Right cardiac atrium (tissue), 5 donors: Measurements from ENCODE around the gene NKAIN2. TPM values are rescaled to one million over a fixed set of nuclear protein-coding genes. Genes with fewer than 3 reads are reported as not detected.
"Not testable (repeated sequence)": the region's sequence is repeated elsewhere in the genome, so short reads cannot be mapped to it uniquely, and the experiment has no call there.

Source experiments
- ATAC-seq, 2 donors: fragments of 200-7000 bp; cut with Tn5 transposase; one replicate each; pipeline versions ENCODE4 v1.8.0 to v1.9.1; 2020; ENCODE audit warnings: moderate library complexity in 2 of 2, mild to moderate bottlenecking in 1 of 2
- DNase-seq, 3 donors: peaks; one replicate each; pipeline ENCODE4 v3.0.0-alpha.2; 2020
- H3K27ac ChIP-seq: one replicate; pipeline ENCODE4 v1.5.1; 2013; ENCODE audit warnings: mild to moderate bottlenecking, low read length, control low read depth, moderate library complexity
- H3K27me3 ChIP-seq: one replicate; pipeline ENCODE4 v1.6.1; 2013; ENCODE audit not compliant: control insufficient read depth, insufficient read depth
- H3K4me1 ChIP-seq: one replicate; pipeline ENCODE4 v1.6.1; 2013; ENCODE audit warnings: low read length; ENCODE audit not compliant: control insufficient read depth, insufficient read depth
- H3K4me3 ChIP-seq: one replicate; pipeline ENCODE4 v1.5.1; 2013; ENCODE audit warnings: low read length, control low read depth
- H3K9me3 ChIP-seq: one replicate; pipeline ENCODE4 v1.6.1; 2013; ENCODE audit warnings: low read length; ENCODE audit not compliant: control insufficient read depth
- WGBS: extraction: QIAGEN DNeasy Blood & Tissue Kit; methylation state at CpG from one replicate; pipeline ENCODE4 v1.1.7; 2013; 5-methylcytosine and 5-hydroxymethylcytosine counted together
- intact Hi-C, 4 donors: fragments of 100-400 bp; cut with DNase I; formaldehyde crosslinking; loops; one replicate each; pipeline versions ENCODE4 v1.11.0 to v1.14.0; 2022 to 2023
- polyA plus RNA-seq: library from polyadenylated mRNA; stranded (reverse); fragments of 200-250 nt; gene quantifications from one replicate; pipeline ENCODE4 v1.2.3, GENCODE V29; 2013
- total RNA-seq, 4 donors: library from RNA; stranded (reverse); fragmentation: NEBNext Ultra II Directional; extraction: Animal tissue kit (Norgen Biotek cat#: 25700); gene quantifications; one replicate each; pipeline ENCODE4 v1.2.1, GENCODE V29; 2021
- donor health status: healthy with polysubstance abuse.
- donor health status: DM: no; HTN: yes; CAD: no.
- donor health status: DM: no; HTN: no; CAD: no.
- donor health status: DM: no; HTN: yes; CAD: no; lungs with severe emphysema.
- donor health status: DM: yes; HTN: yes; CAD: no.

The NKAIN2 gene
- total and polyA plus RNA-seq, 5 donors = 1.3 to 2.7 (median 1.5) TPM

GRCh38 chr6:124205921-124206320 lies 402.3 kb downstream of the NKAIN2 start:
- no peak overlapping the region for H3K4me3 ChIP-seq
- WGBS = 37% methylated on average over 2 of the region's 2 CpGs
- no peaks in the 10 kb centered on the region for H3K9me3 ChIP-seq
- intact Hi-C loops = no loop called here
- H3K27me3 ChIP-seq = no peaks in the 10 kb centered on the region
- no peak for DNase-seq
- H3K27ac ChIP-seq = no peak overlapping the region
- no peak for ATAC-seq
- H3K4me1 ChIP-seq = no peaks in the 10 kb centered on the region

- DNase-seq (no peak), ATAC-seq (no peak)
- Histone ChIP-seq H3K9me3 (no peaks in the 10 kb centered on the region), H3K27me3 (no peaks in the 10 kb centered on the region), H3K4me1 (no peaks in the 10 kb centered on the region), H3K4me3 (no peak overlapping the region), H3K27ac (no peak overlapping the region)
- intact Hi-C loops = no loop called here
- 86% methylated on average over 3 of the region's 3 CpGs for WGBS
Observed at GRCh38 chr6:124223611-124224345, 420.1 kb downstream of the NKAIN2 start.

GRCh38 chr6:124226396-124226795 lies 422.7 kb downstream of the NKAIN2 start:
- DNase-seq (no peak), ATAC-seq (no peak)
- Histone ChIP-seq H3K27ac (no peak overlapping the region), H3K27me3 (no peaks in the 10 kb centered on the region), H3K9me3 (no peaks in the 10 kb centered on the region), H3K4me1 (no peaks in the 10 kb centered on the region), H3K4me3 (no peak overlapping the region)
- intact Hi-C loops = no loop called here
- 54% methylated on average over 1 of the region's 1 CpG for WGBS

DNA sequence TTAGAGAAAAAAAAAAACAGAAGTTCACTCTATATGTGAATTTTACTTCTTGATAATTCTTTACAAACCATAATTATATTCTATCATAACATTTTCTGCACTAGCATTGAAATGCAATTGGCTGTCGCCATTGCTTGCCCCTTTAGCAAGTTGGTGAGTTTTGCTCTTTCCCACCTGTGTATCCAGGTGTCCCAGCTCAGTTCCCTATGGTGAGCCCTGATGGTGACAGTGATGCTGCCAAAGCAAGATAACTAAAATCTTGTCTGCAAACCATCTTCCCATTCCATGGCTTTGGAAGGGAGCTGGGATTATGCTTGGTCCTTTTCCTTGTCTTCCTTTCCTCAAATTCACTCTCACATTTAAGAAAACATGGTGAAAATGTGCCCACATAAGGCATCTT lies 429.6 kb downstream of the NKAIN2 start:
- Histone ChIP-seq H3K4me3 (no peak overlapping the region), H3K9me3 (no peaks in the 10 kb centered on the region), H3K4me1 (no peaks in the 10 kb centered on the region), H3K27ac (no peak overlapping the region), H3K27me3 (no peaks in the 10 kb centered on the region)
- ATAC-seq = no peak
- 83% methylated on average over 1 of the region's 1 CpG for WGBS
- no peak for DNase-seq
- intact Hi-C loops = no loop called here

- no peak overlapping the region for H3K4me3 ChIP-seq
- no peaks in the 10 kb centered on the region for H3K27me3 ChIP-seq
- ATAC-seq = no peak
- 90% methylated on average over 2 of the region's 2 CpGs for WGBS
- H3K27ac ChIP-seq = no peak overlapping the region
- no peaks in the 10 kb centered on the region for H3K4me1 ChIP-seq
- no peak for DNase-seq
- H3K9me3 ChIP-seq = no peaks in the 10 kb centered on the region
- intact Hi-C loops = no loop called here
Observed at GRCh38 chr6:124234801-124235200, 431.1 kb downstream of the NKAIN2 start.

- Histone ChIP-seq H3K27me3 (no peaks in the 10 kb centered on the region), H3K4me1 (no peaks in the 10 kb centered on the region), H3K9me3 (no peaks in the 10 kb centered on the region), H3K4me3 (no peak overlapping the region), H3K27ac (no peak overlapping the region)
- 48% methylated on average over 3 of the region's 3 CpGs for WGBS
- ATAC-seq = no peak
- intact Hi-C loops = no loop called here
- no peak for DNase-seq
Observed at GRCh38 chr6:124237911-124238310, 434.2 kb downstream of the NKAIN2 start.

DNA sequence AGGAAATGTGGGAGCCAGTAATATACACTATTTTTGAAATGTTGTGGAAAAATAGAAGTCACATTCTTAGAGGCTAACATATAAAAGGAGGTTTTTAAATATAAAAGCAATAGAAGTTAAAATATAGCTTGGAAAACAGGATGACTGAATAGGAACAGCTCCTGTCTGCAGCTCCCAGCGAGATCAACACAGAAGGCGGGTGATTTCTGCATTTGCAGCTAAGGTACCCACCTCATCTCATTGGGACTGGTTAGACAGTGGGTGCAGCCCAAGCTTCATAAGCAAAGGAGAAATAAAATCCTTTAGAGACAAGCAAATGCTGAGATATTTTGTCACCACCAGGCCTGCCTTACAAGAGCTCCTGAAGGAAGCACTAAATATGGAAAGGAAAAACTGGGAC lies 434.7 kb downstream of the NKAIN2 start:
- ATAC-seq, H3K4me3 ChIP-seq, H3K27ac ChIP-seq, H3K9me3 ChIP-seq, DNase-seq, H3K4me1 ChIP-seq, intact Hi-C loops, H3K27me3 ChIP-seq: not testable (repeated sequence)
- 85% methylated on average over 2 of the region's 2 CpGs for WGBS

GRCh38 chr6:124254941-124255685 lies 451.4 kb downstream of the NKAIN2 start:
- WGBS = 88% methylated on average over 8 of the region's 8 CpGs
- Histone ChIP-seq H3K4me3 (no peak overlapping the region), H3K27ac (no peak overlapping the region), H3K27me3 (no peaks in the 10 kb centered on the region), H3K9me3 (no peaks in the 10 kb centered on the region), H3K4me1 (no peaks in the 10 kb centered on the region)
- intact Hi-C loops = no loop called here
- DNase-seq = no peak
- no peak for ATAC-seq

DNA sequence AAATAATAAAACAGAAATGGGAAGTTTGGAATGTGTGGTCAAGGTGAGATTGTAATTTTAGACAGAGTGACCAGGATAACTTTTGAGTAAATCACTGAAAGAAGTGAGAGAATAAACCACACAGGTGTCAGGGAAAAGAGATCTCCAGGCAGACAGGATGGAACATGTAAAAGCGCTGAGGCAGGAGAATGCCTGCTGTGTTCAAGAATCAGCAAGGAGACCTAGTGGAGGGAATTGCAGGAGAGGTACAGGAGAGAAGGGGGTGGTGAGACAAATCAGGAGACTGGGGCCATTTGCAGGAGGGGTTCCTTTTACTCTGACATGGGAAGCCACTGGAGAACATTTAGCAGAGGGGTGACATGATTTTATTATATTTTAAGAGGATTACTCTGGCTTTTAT lies 456.7 kb downstream of the NKAIN2 start:
- intact Hi-C loops = no loop called here
- 73% methylated on average over 1 of the region's 1 CpG for WGBS
- Histone ChIP-seq H3K27me3 (no peaks in the 10 kb centered on the region), H3K4me3 (no peak overlapping the region), H3K4me1 (no peaks in the 10 kb centered on the region), H3K27ac (no peak overlapping the region), H3K9me3 (no peaks in the 10 kb centered on the region)
- no peak for DNase-seq
- ATAC-seq = no peak

DNA sequence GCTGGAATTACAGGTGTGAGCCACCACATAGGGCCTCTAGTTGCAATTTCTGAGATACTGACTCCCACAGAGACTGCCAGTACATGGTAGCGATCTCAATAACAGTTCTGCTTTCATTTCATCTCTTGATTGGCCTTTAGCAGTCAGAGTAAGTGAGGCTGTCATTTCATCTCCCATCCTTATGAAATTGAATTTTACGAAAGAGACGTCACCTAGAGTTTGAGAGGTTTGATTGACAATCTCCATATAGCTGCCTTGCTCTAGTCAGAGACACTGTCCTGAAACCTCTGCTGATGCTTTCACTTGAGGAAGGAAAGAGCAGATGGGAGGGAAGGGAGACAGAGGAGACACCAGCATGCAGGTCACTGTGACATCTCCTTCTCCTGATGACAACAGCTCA lies 466.1 kb downstream of the NKAIN2 start:
- ATAC-seq (no peak), DNase-seq (no peak)
- Histone ChIP-seq H3K4me3 (no peak overlapping the region), H3K27ac (no peak overlapping the region), H3K9me3 (no peaks in the 10 kb centered on the region), H3K4me1 (no peaks in the 10 kb centered on the region), H3K27me3 (no peaks in the 10 kb centered on the region)
- 94% methylated on average over 3 of the region's 3 CpGs for WGBS
- intact Hi-C loops = no loop called here

GRCh38 chr6:124273701-124274100 lies 470.0 kb downstream of the NKAIN2 start:
- WGBS = 91% methylated on average over 1 of the region's 1 CpG
- no peak for DNase-seq

More at GRCh38 chr6:124273701-124274100, 470.0 kb downstream of the NKAIN2 start:
- Histone ChIP-seq H3K27ac (no peak overlapping the region), H3K4me1 (no peaks in the 10 kb centered on the region), H3K27me3 (no peaks in the 10 kb centered on the region), H3K4me3 (no peak overlapping the region), H3K9me3 (no peaks in the 10 kb centered on the region)
- intact Hi-C loops = no loop called here
- no peak for ATAC-seq
